Kidney (tissue), 14 donors: ENCODE results near the gene ACOT9. TPM values are rescaled to one million over a fixed set of nuclear protein-coding genes. Genes with fewer than 3 reads are reported as not detected.
A peak's percentile ranks its signal among the peaks of the same experiment; 100 is the strongest.

Experiments
- DNase-seq, 5 donors: peaks; one replicate each; pipeline ENCODE4 v3.0.0-alpha.2; 2013 to 2020
- FAIRE-seq: peaks from 2 replicates; lab custom pipeline; 2012; peaks lifted over from hg19 to GRCh38; lab: Jason Lieb, UNC
- H3K27ac ChIP-seq, 2 donors: one replicate each; pipeline ENCODE4 v1.7.0; 2013; ENCODE audit warnings: low read depth in 2 of 2, low read length in 2 of 2, inconsistent platforms in 1 of 2
- H3K27me3 ChIP-seq: one replicate; pipeline ENCODE4 v1.7.1; 2013; ENCODE audit warnings: low read length, inconsistent platforms; ENCODE audit not compliant: control insufficient read depth, insufficient read depth
- H3K36me3 ChIP-seq, 3 donors: one replicate each; pipeline versions ENCODE4 v1.7.0 to v1.7.1; 2013; ENCODE audit warnings: low read length in 3 of 3, control low read depth in 1 of 3, inconsistent platforms in 1 of 3; ENCODE audit not compliant: insufficient read depth in 3 of 3, control insufficient read depth in 2 of 3
- H3K4me1 ChIP-seq, 3 donors: one replicate each; pipeline versions ENCODE4 v1.7.0 to v1.7.1; 2013; ENCODE audit warnings: low read length in 3 of 3, inconsistent platforms in 1 of 3, low read depth in 1 of 3; ENCODE audit not compliant: control insufficient read depth in 2 of 3, insufficient read depth in 2 of 3
- H3K4me3 ChIP-seq, 3 donors: one replicate each; pipeline versions ENCODE4 v1.7.0 to v1.8.1; 2013; ENCODE audit warnings: low read length in 3 of 3, control low read depth in 1 of 3, inconsistent platforms in 1 of 3
- H3K9ac ChIP-seq, 3 donors: one replicate each; pipeline versions ENCODE4 v1.7.0 to v1.7.1; 2013; ENCODE audit warnings: low read length in 3 of 3, control low read depth in 1 of 3, inconsistent platforms in 1 of 3
- H3K9me3 ChIP-seq, 3 donors: one replicate each; pipeline versions ENCODE4 v1.7.0 to v1.7.1; 2013; ENCODE audit warnings: low read length in 3 of 3, control low read depth in 1 of 3, inconsistent platforms in 1 of 3; ENCODE audit not compliant: control insufficient read depth in 2 of 3, insufficient read depth in 1 of 3
- intact Hi-C: fragments of 100-400 bp; cut with DNase I; formaldehyde crosslinking; loops from one replicate; pipeline ENCODE4 v1.11.1; 2022
- polyA plus RNA-seq: library from polyadenylated mRNA; stranded (reverse); fragments of 350-450 nt; fragmentation: Illumina TruSeq; extraction: RNeasy Lipid Tissue Mini Kit (QIAGEN cat#74804); gene quantifications from one replicate; pipeline ENCODE4 v1.2.3, GENCODE V29; 2014; ENCODE audit warnings: low read depth, low replicate concordance; ENCODE audit not compliant: insufficient read depth
- total RNA-seq: library from RNA; stranded (reverse); fragmentation: NEBNext Ultra II Directional; extraction: Animal tissue kit (Norgen Biotek cat#: 25700); gene quantifications from one replicate; pipeline ENCODE4 v1.2.1, GENCODE V29; 2021
- TF ChIP-seq, protein P1 (sequence below): IDR thresholded peaks from 3 replicates; pipeline ENCODE4 v1.5.1; 2012; ENCODE audit warnings: mild to moderate bottlenecking, moderate library complexity, borderline replicate concordance; ENCODE audit not compliant: insufficient read depth; ENCODE audit errors: extremely low read depth
- donor health status: control.
- donor health status: control.
- donor health status: control.
- donor health status: control.
- donor health status: control.
- donor health status: DM: yes; HTN: yes; CAD: no.
- donor health status: Normal renal cell carcinoma (clear cell type).

The ACOT9 gene
- total and polyA plus RNA-seq, 2 donors from 2014 or later = 24.9 to 42.7 TPM

GRCh38 chrX:23667239-23668177 is 75.6 kb downstream of the ACOT9 start, which contains the start of gene PRDX4:
Gene PRDX4, plus strand, starts transcription at chrX:23667493. Its CDS starts 78 bp downstream, at chrX:23667571.
- no peak for FAIRE-seq
- H3K27ac ChIP-seq = peak within 1 kb of the TSS in 1 of 2 donors; percentile 47
- no peaks in the 10 kb centered on the region for H3K36me3 ChIP-seq
- no peaks in the 10 kb centered on the region for H3K27me3 ChIP-seq
- H3K9me3 ChIP-seq = no peaks in the 10 kb centered on the region
- DNase-seq = peak; percentile 91 to 97 (median 93)
- H3K4me3 ChIP-seq = peak within 1 kb of the TSS; percentile 48 to 69 (median 68)
- H3K4me1 ChIP-seq = peaks cover 0 to 3% (median 0%) of the 10 kb centered on the region in 3 donors
- TF ChIP-seq, protein P1, sequence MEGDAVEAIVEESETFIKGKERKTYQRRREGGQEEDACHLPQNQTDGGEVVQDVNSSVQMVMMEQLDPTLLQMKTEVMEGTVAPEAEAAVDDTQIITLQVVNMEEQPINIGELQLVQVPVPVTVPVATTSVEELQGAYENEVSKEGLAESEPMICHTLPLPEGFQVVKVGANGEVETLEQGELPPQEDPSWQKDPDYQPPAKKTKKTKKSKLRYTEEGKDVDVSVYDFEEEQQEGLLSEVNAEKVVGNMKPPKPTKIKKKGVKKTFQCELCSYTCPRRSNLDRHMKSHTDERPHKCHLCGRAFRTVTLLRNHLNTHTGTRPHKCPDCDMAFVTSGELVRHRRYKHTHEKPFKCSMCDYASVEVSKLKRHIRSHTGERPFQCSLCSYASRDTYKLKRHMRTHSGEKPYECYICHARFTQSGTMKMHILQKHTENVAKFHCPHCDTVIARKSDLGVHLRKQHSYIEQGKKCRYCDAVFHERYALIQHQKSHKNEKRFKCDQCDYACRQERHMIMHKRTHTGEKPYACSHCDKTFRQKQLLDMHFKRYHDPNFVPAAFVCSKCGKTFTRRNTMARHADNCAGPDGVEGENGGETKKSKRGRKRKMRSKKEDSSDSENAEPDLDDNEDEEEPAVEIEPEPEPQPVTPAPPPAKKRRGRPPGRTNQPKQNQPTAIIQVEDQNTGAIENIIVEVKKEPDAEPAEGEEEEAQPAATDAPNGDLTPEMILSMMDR = no peak
- intact Hi-C loops = no loop called here
- H3K9ac ChIP-seq = peak within 1 kb of the TSS; percentile 48 to 73 (median 48)

DNA sequence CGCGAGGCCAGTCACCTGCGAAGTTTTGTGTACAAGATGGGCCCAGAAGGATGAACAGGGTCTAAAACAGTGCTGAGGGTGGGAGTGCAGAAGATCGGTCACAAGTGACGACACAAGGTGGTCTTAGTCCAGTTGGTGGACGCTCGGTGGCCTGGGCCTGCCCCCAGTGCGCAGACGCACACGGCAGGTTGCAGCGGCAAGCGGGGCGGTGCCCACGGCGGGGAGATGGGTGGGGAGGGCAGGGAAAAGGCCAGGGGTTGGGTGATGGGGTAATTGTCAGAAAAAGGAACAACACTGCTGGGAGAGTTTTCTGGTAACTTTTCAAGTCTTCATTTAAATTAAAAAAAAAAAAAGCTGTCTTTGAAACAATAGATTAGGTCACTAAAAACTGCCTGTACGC is 76.8 kb downstream of the ACOT9 start:
- DNase-seq (peak in 1 of 5 donors; percentile 39), FAIRE-seq (no peak)
- H3K9ac ChIP-seq = no peak overlapping the region
- H3K9me3 ChIP-seq = no peaks in the 10 kb centered on the region
- H3K36me3 ChIP-seq = no peaks in the 10 kb centered on the region
- no peak overlapping the region for H3K27ac ChIP-seq
- no peaks in the 10 kb centered on the region for H3K27me3 ChIP-seq
- intact Hi-C loops = no loop called here
- H3K4me1 ChIP-seq = peaks cover 0 to 3% (median 0%) of the 10 kb centered on the region in 3 donors
- no peak overlapping the region for H3K4me3 ChIP-seq
- TF ChIP-seq, protein P1 = no peak

DNA sequence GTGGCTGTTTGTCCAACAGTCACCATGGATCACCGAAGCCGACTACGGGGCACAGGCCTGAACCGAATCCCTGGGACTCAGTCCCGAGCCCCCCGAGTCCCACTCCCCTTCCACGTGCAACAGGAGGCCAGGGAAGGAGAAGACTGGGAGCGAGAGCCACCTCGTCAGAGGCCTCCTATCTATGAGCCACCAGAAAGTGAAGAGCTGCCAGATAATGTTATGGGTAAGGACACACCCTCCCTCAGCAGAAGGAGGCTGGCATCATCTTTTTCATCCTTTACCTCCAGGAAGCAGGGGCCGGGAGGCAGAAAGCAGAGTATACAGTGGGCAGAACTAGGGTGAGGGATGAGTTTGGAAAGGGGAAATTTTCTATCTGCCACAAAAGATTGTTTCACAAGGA is 78.6 kb downstream of the ACOT9 start:
- Histone ChIP-seq H3K27me3 (no peaks in the 10 kb centered on the region), H3K36me3 (no peaks in the 10 kb centered on the region), H3K4me3 (no peak overlapping the region), H3K9me3 (no peaks in the 10 kb centered on the region), H3K4me1 (peaks cover 0 to 3% (median 0%) of the 10 kb centered on the region in 3 donors), H3K27ac (no peak overlapping the region), H3K9ac (no peak overlapping the region)
- DNase-seq = no peak
- TF ChIP-seq, protein P1 = no peak
- intact Hi-C loops = no loop called here
- no peak for FAIRE-seq
